Thoracic aorta (tissue), 2 donors: ENCODE measurements around the gene SYN1. TPM values are rescaled to one million over a fixed set of nuclear protein-coding genes. Genes with fewer than 3 reads are reported as not detected.
A peak's percentile ranks its signal among the peaks of the same experiment; 100 is the strongest.

Experiments used
- ATAC-seq: fragments of 150-250 bp; one replicate; pipeline ENCODE4 v1.8.0; 2017; ENCODE audit warnings: low read depth; ENCODE audit not compliant: insufficient number of reproducible peaks, low FRiP score
- DNase-seq: peaks from one replicate; pipeline ENCODE4 v3.0.0-alpha.2; 2020; ENCODE audit warnings: low spot score
- H3K27ac ChIP-seq, 2 donors: fragments of 200-600 bp; sonication (generic); 1 replicate in 1 of 2; 2 replicates in 1 of 2; pipeline ENCODE4 v1.5.1; 2016; ENCODE audit warnings: mild to moderate bottlenecking in 2 of 2, moderate library complexity in 2 of 2
- H3K27me3 ChIP-seq: fragments of 200-600 bp; sonication (generic); replicated peaks from 2 replicates; pipeline ENCODE4 v1.6.0; 2016; ENCODE audit warnings: mild to moderate bottlenecking; ENCODE audit not compliant: insufficient read depth
- H3K36me3 ChIP-seq: fragments of 200-600 bp; sonication (generic); one replicate; pipeline ENCODE4 v1.5.1; 2016
- H3K4me1 ChIP-seq, 2 donors: fragments of 200-600 bp; sonication (generic); 1 replicate in 1 of 2; 2 replicates in 1 of 2; pipeline versions ENCODE4 v1.5.1 to v1.6.0; 2016; ENCODE audit warnings: low read depth in 2 of 2, mild to moderate bottlenecking in 1 of 2; ENCODE audit not compliant: control insufficient read depth in 1 of 2
- H3K4me3 ChIP-seq: fragments of 200-600 bp; sonication (generic); 2 replicates; pipeline ENCODE4 v1.5.1; 2016; ENCODE audit warnings: mild to moderate bottlenecking
- H3K9me3 ChIP-seq: fragments of 200-600 bp; sonication (generic); 2 replicates; pipeline ENCODE4 v1.5.1; 2016
- CTCF ChIP-seq: fragments of 200-600 bp; sonication (generic); IDR thresholded peaks from one replicate; pipeline ENCODE4 v1.5.1; 2019; ENCODE audit warnings: antibody characterized with exemption
- total RNA-seq, 2 donors: library from RNA; depleted of rRNA; stranded (reverse); fragments of >200 nt; gene quantifications; one replicate each; pipeline versions ENCODE4 v1.1.0 to v1.2.3, GENCODE V29; 2016

SYN1 gene
- total RNA-seq, 2 donors from 2014 or later: 0.27 to 0.85 TPM

DNA sequence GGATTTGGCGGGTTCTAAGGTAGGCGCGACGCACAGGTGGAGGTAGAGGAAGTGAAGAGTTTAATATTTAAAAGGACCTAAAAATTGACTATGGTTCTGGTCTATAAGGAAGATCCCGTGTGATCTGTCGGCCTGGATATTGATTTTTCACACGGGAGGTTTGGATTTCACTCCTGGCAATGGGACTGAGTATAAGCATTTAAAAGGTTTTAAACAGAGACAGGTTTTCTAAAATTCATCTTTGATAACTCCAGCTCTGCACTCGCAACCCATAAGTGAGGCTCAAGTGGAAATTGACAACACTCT is 39.7 kb upstream of the SYN1 start:
- no peak for TF ChIP-seq CTCF
- H3K27ac ChIP-seq: peak overlapping the region; percentile 95 to 97
- ATAC-seq (no peak), DNase-seq (no peak)
- H3K36me3 ChIP-seq: peaks cover 3% of the 10 kb centered on the region
- no peaks in the 10 kb centered on the region for H3K9me3 ChIP-seq
- peaks cover 0 to 4% of the 10 kb centered on the region in 2 donors for H3K4me1 ChIP-seq
- peak overlapping the region; percentile 84 for H3K4me3 ChIP-seq
- H3K27me3 ChIP-seq: no peaks in the 10 kb centered on the region

- peaks cover 0 to 4% of the 10 kb centered on the region in 2 donors for H3K4me1 ChIP-seq
- TF ChIP-seq CTCF: no peak
- peak; percentile 84 for ATAC-seq
- peak within 1 kb of the TSS; percentile 84 for H3K4me3 ChIP-seq
- no peaks in the 10 kb centered on the region for H3K27me3 ChIP-seq
- peak within 1 kb of the TSS; percentile 95 to 97 for H3K27ac ChIP-seq
- H3K36me3 ChIP-seq: peaks cover 3% of the 10 kb centered on the region
- peak; percentile 63 for DNase-seq
- no peaks in the 10 kb centered on the region for H3K9me3 ChIP-seq
These were observed 39.2 kb upstream of the SYN1 start, which contains the start of gene UXT for GRCh38 chrX:47658684-47659420. Gene UXT (minus strand): TSS chrX:47659180. CDS start chrX:47658927, 253 bp downstream.

DNA sequence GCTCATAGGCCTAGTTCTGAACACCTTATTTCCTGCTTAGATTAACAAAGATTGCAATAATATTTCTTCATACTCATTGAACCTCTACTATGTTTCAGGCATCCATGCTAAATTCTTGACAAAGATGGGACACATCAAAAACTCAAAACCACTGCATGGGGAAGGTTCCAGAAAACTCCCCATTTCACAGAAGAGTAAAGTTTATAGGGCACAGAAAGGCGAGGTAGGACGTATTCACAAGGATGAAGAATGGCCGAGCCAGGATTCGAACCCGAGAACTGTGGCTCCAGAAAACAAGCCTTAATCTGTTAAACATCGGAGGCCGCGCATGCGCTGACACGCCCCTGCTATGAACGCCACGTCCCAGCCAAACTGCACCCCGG is 38.6 kb upstream of the SYN1 start:
- H3K36me3 ChIP-seq: peaks cover 3% of the 10 kb centered on the region
- TF ChIP-seq CTCF: no peak
- peaks cover 0 to 4% of the 10 kb centered on the region in 2 donors for H3K4me1 ChIP-seq
- no peaks in the 10 kb centered on the region for H3K27me3 ChIP-seq
- H3K4me3 ChIP-seq: peak overlapping the region; percentile 84
- peak overlapping the region; percentile 95 to 97 for H3K27ac ChIP-seq
- ATAC-seq (no peak), DNase-seq (no peak)
- H3K9me3 ChIP-seq: no peaks in the 10 kb centered on the region

GRCh38 chrX:47651043-47651905 is 31.6 kb upstream of the SYN1 start:
- Histone ChIP-seq H3K27ac (peak overlapping the region; percentile 72 to 78), H3K4me3 (peak overlapping the region; percentile 86), H3K9me3 (no peaks in the 10 kb centered on the region), H3K4me1 (peaks cover 6 to 26% of the 10 kb centered on the region in 2 donors), H3K36me3 (no peaks in the 10 kb centered on the region), H3K27me3 (no peaks in the 10 kb centered on the region)
- ATAC-seq (peak; percentile 4), DNase-seq (no peak)
- no peak for TF ChIP-seq CTCF
